ENCODE results near the gene SPAG9. TPM values are rescaled to one million over a fixed set of nuclear protein-coding genes. Genes with fewer than 3 reads are reported as not detected.
A peak's percentile ranks its signal among the peaks of the same experiment; 100 is the strongest.

The SPAG9 gene
- total RNA-seq, 2 experiments from 2014 or later: 48.0 to 88.2 TPM

GRCh38 chr17:50916026-50916707 is 204.5 kb downstream of the SPAG9 start:
- peak; percentile 55 for DNase-seq
- peak; percentile 52 for ATAC-seq
- CTCF ChIA-PET: interaction anchor here (0.7 kb wide), 1 partner anchor 19 kb away, joined by 4 read pairs; no protein-coding TSS in a partner anchor
- Mint-ChIP-seq H3K27me3 (no peaks in the 10 kb centered on the region), H3K27ac (peak overlapping the region; percentile 77), H3K36me3 (ENCODE audit: low read depth) (no peaks in the 10 kb centered on the region), H3K4me3 (no peak overlapping the region), H3K4me1 (peaks cover 54% of the 10 kb centered on the region), H3K9me3 (ENCODE audit: low read depth) (no peaks in the 10 kb centered on the region)
- intact Hi-C loops (cut with DNase I, micrococcal nuclease): no loop called here
- POLR2A ChIA-PET: no interaction called here

GRCh38 chr17:50914505-50915063 is 206.1 kb downstream of the SPAG9 start:
- H3K27ac Mint-ChIP-seq: no peak overlapping the region
- ChIA-PET POLR2A (no interaction called here), CTCF (interaction anchor here (0.7 to 1.4 kb wide), 3 partner anchors 8 to 52 kb away, joined by 3 read pairs; no protein-coding TSS in a partner anchor)
- H3K4me1 Mint-ChIP-seq: peaks cover 64% of the 10 kb centered on the region
- no peak overlapping the region for H3K4me3 Mint-ChIP-seq
- no peaks in the 10 kb centered on the region for H3K36me3 Mint-ChIP-seq (ENCODE audit: low read depth)
- ATAC-seq (no peak), DNase-seq (no peak)
- no peaks in the 10 kb centered on the region for H3K27me3 Mint-ChIP-seq
- no peaks in the 10 kb centered on the region for H3K9me3 Mint-ChIP-seq (ENCODE audit: low read depth)
- intact Hi-C loops (cut with DNase I, micrococcal nuclease): loop anchor here in 1 of 2 experiments (5.0 kb wide), 1 partner anchor 208 kb away; the partner anchor contains the start of gene SPAG9

- intact Hi-C loops (cut with DNase I, micrococcal nuclease): loop anchor here in 1 of 2 experiments (5.0 kb wide), 1 partner anchor 209 kb away; the partner anchor contains the start of gene SPAG9
- H3K4me1 Mint-ChIP-seq: peaks cover 65% of the 10 kb centered on the region
- no peaks in the 10 kb centered on the region for H3K27me3 Mint-ChIP-seq
- H3K36me3 Mint-ChIP-seq (ENCODE audit: low read depth): no peaks in the 10 kb centered on the region
- no peak overlapping the region for H3K27ac Mint-ChIP-seq
- ChIA-PET CTCF (interaction anchor here (0.7 kb wide), 2 partner anchors 9 to 17 kb away, joined by 3 to 6 read pairs; no protein-coding TSS in a partner anchor), POLR2A (interaction anchor here (1.2 kb wide), 1 partner anchor 48 kb away, joined by 5 read pairs; no protein-coding TSS in a partner anchor)
- H3K4me3 Mint-ChIP-seq: no peak overlapping the region
- H3K9me3 Mint-ChIP-seq (ENCODE audit: low read depth): no peaks in the 10 kb centered on the region
- DNase-seq (no peak), ATAC-seq (no peak)
These were observed 207.5 kb downstream of the SPAG9 start for GRCh38 chr17:50913120-50913519.

Other genes starting within 250 kb of the SPAG9 start
- 100 to 1,000 TPM; 293 to 310 TPM for gene NME1, start 32.7 kb upstream of the SPAG9 start, total RNA-seq
- gene NME2, start 45.5 kb upstream of the SPAG9 start, total RNA-seq: 100 to 1,000 TPM; 703 to 827 TPM
- gene MBTD1, start 139.2 kb upstream of the SPAG9 start, total RNA-seq: 1 to 10 TPM; 8.9 to 9.3 TPM
- 10 to 100 TPM; 49.3 to 74.0 TPM for gene UTP18, start 139.7 kb upstream of the SPAG9 start, total RNA-seq